Thoracic aorta (tissue), 2 donors: ENCODE results near the gene BOLL. TPM values are rescaled to one million over a fixed set of nuclear protein-coding genes. Genes with fewer than 3 reads are reported as not detected.
"Not testable (repeated sequence)": the region's sequence is repeated elsewhere in the genome, so short reads cannot be mapped to it uniquely, and the experiment has no call there.

Source experiments
- ATAC-seq: fragments of 150-250 bp; one replicate; pipeline ENCODE4 v1.8.0; 2017; ENCODE audit warnings: low read depth; ENCODE audit not compliant: insufficient number of reproducible peaks, low FRiP score
- DNase-seq: peaks from one replicate; pipeline ENCODE4 v3.0.0-alpha.2; 2020; ENCODE audit warnings: low spot score
- H3K27ac ChIP-seq, 2 donors: fragments of 200-600 bp; sonication (generic); 1 replicate in 1 of 2; 2 replicates in 1 of 2; pipeline ENCODE4 v1.5.1; 2016; ENCODE audit warnings: mild to moderate bottlenecking in 2 of 2, moderate library complexity in 2 of 2
- H3K27me3 ChIP-seq: fragments of 200-600 bp; sonication (generic); replicated peaks from 2 replicates; pipeline ENCODE4 v1.6.0; 2016; ENCODE audit warnings: mild to moderate bottlenecking; ENCODE audit not compliant: insufficient read depth
- H3K36me3 ChIP-seq: fragments of 200-600 bp; sonication (generic); one replicate; pipeline ENCODE4 v1.5.1; 2016
- H3K4me1 ChIP-seq, 2 donors: fragments of 200-600 bp; sonication (generic); 1 replicate in 1 of 2; 2 replicates in 1 of 2; pipeline versions ENCODE4 v1.5.1 to v1.6.0; 2016; ENCODE audit warnings: low read depth in 2 of 2, mild to moderate bottlenecking in 1 of 2; ENCODE audit not compliant: control insufficient read depth in 1 of 2
- H3K4me3 ChIP-seq: fragments of 200-600 bp; sonication (generic); 2 replicates; pipeline ENCODE4 v1.5.1; 2016; ENCODE audit warnings: mild to moderate bottlenecking
- H3K9me3 ChIP-seq: fragments of 200-600 bp; sonication (generic); 2 replicates; pipeline ENCODE4 v1.5.1; 2016
- total RNA-seq, 2 donors: library from RNA; depleted of rRNA; stranded (reverse); fragments of >200 nt; gene quantifications; one replicate each; pipeline versions ENCODE4 v1.1.0 to v1.2.3, GENCODE V29; 2016
- TF ChIP-seq, protein P1 (sequence below): fragments of 200-600 bp; sonication (generic); IDR thresholded peaks from one replicate; pipeline ENCODE4 v1.5.1; 2019; ENCODE audit warnings: antibody characterized with exemption

The BOLL gene, protein sequence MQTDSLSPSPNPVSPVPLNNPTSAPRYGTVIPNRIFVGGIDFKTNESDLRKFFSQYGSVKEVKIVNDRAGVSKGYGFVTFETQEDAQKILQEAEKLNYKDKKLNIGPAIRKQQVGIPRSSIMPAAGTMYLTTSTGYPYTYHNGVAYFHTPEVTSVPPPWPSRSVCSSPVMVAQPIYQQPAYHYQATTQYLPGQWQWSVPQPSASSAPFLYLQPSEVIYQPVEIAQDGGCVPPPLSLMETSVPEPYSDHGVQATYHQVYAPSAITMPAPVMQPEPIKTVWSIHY
- total RNA-seq = not detected

DNA sequence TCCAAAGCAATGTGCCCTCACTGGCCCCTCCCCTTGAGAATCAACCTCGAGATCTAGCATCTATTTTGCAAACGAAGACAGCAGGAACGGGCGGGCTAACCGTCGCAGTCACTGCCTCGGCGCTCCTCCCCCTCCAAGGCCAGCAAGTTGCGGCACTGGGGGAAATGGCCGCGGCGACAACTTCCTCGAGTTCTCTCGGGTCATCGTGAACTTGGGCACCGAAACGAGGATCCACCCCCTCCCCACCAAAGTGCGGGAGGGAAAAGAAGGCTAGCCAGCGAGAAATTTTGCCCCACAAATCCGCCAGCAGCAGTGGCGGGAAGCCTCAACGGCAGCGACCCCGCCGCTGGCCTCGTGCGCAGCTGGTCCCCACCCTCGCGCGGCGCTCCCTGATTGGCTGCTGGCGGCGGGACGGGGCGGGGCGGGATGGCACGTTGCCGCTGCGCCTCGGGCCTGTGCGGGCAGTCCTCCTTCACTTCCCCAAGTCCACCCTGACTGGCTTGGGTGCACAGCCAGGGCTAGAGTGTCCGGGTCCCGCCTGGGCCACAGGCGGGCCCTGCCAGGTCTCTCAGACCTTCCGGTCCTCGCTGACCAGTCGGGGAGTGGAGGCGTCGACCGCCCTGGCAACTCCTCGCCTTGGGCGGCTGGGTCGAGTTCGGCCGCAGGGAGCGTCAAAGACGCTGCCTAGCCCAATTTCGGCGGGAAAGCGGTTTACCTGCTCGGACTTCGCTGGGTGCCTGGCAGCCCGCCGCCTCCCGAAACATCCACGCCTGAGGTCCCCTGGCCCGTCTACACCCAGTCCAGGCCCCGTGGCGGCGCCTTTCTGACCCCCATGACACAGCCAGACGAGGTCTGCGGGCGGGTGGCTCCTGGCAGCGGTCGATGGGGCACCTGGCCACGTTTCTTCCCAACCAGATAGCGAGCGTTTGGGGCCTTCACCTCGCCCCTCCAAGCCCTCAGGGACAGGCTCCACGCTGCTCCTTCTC is at the start of gene BOLL:
Gene BOLL (minus strand): TSS at position 364 of the 986 bp plus-strand sequence. CDS start 3,469 bp downstream, outside the sequence.
- ATAC-seq (no peak), DNase-seq (no peak)
- H3K27ac ChIP-seq = no peak within 1 kb of the TSS
- TF ChIP-seq, protein P1, sequence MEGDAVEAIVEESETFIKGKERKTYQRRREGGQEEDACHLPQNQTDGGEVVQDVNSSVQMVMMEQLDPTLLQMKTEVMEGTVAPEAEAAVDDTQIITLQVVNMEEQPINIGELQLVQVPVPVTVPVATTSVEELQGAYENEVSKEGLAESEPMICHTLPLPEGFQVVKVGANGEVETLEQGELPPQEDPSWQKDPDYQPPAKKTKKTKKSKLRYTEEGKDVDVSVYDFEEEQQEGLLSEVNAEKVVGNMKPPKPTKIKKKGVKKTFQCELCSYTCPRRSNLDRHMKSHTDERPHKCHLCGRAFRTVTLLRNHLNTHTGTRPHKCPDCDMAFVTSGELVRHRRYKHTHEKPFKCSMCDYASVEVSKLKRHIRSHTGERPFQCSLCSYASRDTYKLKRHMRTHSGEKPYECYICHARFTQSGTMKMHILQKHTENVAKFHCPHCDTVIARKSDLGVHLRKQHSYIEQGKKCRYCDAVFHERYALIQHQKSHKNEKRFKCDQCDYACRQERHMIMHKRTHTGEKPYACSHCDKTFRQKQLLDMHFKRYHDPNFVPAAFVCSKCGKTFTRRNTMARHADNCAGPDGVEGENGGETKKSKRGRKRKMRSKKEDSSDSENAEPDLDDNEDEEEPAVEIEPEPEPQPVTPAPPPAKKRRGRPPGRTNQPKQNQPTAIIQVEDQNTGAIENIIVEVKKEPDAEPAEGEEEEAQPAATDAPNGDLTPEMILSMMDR = no peak
- peak within 1 kb of the TSS; percentile 73 for H3K4me3 ChIP-seq
- H3K4me1 ChIP-seq = peaks cover 0 to 4% of the 10 kb centered on the region in 2 donors
- H3K9me3 ChIP-seq = no peaks in the 10 kb centered on the region
- H3K27me3 ChIP-seq = peaks cover 4% of the 10 kb centered on the region
- H3K36me3 ChIP-seq = no peaks in the 10 kb centered on the region

DNA sequence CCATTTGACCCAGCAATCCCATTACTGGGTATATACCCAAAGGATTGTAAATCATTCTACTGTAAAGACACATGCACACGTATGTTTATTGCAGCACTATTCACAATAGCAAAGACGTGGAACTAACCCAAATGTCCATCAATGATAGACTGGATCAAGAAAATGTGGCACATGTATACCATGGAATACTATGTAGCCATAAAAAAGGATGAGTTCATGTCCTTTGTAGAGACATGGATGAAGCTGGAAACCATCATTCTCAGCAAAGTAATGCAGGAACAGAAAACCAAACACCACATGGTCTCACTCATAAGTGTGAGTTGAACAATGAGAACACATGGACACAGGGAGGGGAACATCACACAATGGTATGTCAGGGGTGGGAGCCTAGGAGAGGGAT is 49.7 kb upstream of the BOLL start:
- H3K27ac ChIP-seq, H3K9me3 ChIP-seq, DNase-seq, H3K27me3 ChIP-seq, H3K36me3 ChIP-seq, ATAC-seq, H3K4me3 ChIP-seq: not testable (repeated sequence)
- H3K4me1 ChIP-seq = peaks cover 16 to 26% of the 10 kb centered on the region in 2 donors

DNA sequence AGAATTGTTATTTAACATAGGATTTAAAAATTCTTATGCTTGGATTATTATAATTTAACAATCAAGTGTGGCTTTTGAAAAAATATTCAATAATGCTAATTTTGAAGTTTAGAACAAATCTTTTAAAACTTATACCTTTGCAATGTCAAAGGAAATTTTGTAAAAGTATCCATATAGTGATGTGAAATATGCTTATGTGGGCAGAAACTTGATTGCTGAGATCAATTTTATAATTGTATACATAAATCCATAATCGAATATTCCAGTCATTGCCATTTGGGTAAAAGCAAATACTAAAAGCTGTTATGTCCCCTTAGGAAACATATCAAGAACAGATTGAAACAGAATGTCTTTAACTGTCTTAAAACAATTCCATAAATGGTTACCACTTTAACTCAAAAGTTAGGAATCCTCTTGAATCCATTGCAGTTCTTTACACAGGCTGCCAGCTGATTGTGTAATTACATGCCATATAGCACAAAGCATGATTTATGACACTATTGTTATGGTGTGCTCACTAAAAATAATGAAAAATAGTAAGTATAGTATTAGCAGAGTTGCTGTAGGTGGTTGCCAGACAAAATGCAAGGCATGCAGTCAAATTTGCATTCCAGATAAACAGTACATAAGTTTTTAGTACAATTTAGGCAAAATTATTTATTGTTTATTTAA is 43.5 kb upstream of the BOLL start:
- Histone ChIP-seq H3K27me3 (no peaks in the 10 kb centered on the region), H3K4me3 (no peak overlapping the region), H3K9me3 (no peaks in the 10 kb centered on the region), H3K27ac (no peak overlapping the region), H3K36me3 (no peaks in the 10 kb centered on the region), H3K4me1 (peaks cover 22 to 23% of the 10 kb centered on the region in 2 donors)
- no peak for DNase-seq
- TF ChIP-seq, protein P1 = no peak
- no peak for ATAC-seq

DNA sequence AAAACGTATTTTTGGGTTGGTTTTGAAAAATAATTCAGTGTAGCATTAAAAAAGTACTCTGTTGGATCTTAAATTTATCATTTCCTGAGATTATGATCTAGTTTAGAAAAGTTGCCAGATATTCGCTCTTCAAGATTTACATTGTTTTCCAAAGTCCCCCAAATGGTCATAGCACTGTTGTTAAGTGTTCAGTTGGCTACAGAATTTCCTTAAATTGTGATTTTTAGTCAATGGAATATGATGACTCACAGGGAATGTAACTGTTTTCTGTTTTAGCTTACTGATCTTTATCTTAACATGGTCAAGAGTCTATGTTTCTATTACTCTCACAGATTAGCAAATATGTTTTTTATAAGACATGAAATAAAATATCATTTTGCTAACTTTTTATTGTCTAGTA is 42.5 kb upstream of the BOLL start:
- no peak overlapping the region for H3K27ac ChIP-seq
- no peaks in the 10 kb centered on the region for H3K27me3 ChIP-seq
- H3K9me3 ChIP-seq = no peaks in the 10 kb centered on the region
- H3K36me3 ChIP-seq = no peaks in the 10 kb centered on the region
- DNase-seq = no peak
- TF ChIP-seq, protein P1 = no peak
- ATAC-seq = no peak
- no peak overlapping the region for H3K4me3 ChIP-seq
- peaks cover 22 to 23% of the 10 kb centered on the region in 2 donors for H3K4me1 ChIP-seq

DNA sequence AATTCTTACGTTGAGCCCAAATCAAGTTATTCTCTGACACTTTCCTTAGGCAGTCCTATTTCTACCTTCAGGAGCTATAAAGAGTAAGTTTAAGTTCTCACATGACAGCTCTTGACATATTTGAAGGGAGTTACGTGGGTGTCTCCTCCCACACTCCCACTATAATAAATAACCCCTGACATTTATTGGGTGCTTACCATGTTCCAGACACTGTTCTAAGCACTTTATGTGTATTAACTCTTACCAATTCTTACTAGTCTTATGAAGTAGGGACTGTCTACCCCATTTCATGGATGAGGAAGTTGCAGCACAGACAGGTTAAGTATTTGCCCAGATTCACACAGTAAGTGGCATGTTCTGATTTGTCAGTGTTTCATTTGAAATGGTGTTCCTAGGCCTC is 37.2 kb upstream of the BOLL start:
- no peak overlapping the region for H3K27ac ChIP-seq
- H3K4me3 ChIP-seq = no peak overlapping the region
- H3K9me3 ChIP-seq = no peaks in the 10 kb centered on the region
- TF ChIP-seq, protein P1 = no peak
- H3K4me1 ChIP-seq = peaks cover 0 to 26% of the 10 kb centered on the region in 2 donors
- H3K36me3 ChIP-seq = no peaks in the 10 kb centered on the region
- DNase-seq = no peak
- H3K27me3 ChIP-seq = no peaks in the 10 kb centered on the region
- ATAC-seq = no peak
